ENCODE results near the gene SMPX.
A peak's percentile ranks its signal among the peaks of the same experiment; 100 is the strongest.

The SMPX gene

GRCh38 chrX:21674430-21675186 is 83.3 kb downstream of the SMPX start:
- TF ChIP-seq CTCF (IDR thresholded peaks at IDR 0.05): no peak
- DNase-seq: no peak
- peaks cover 4% of the 10 kb centered on the region for H3K4me1 Mint-ChIP-seq
- no peaks in the 10 kb centered on the region for H3K9me3 Mint-ChIP-seq
- H3K36me3 Mint-ChIP-seq (ENCODE audit: low read depth): no peaks in the 10 kb centered on the region
- no peak overlapping the region for H3K4me3 Mint-ChIP-seq
- no peak overlapping the region for H3K27ac Mint-ChIP-seq
- H3K27me3 Mint-ChIP-seq (ENCODE audit: low read depth, poor library complexity): no peaks in the 10 kb centered on the region

DNA sequence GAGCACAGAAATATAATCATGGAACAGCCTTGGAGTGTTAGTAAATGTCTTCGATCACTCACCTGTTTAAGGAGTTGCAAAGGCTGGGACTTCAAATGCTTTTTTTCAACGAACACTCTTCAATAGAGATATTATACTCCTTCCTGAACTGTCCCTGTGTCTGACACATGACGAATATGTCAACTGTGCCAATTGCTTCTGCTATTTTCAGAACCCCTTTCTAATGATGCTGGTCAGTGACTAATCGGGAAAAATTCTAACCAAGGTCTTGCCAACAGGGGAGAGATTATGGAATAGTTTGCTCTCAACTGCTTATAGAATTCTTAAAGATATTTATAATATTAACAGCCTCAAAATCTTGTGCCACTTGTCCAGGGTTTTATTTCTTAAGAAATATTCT is 91.2 kb downstream of the SMPX start:
- H3K4me3 Mint-ChIP-seq: no peak overlapping the region
- no peak overlapping the region for H3K27ac Mint-ChIP-seq
- H3K9me3 Mint-ChIP-seq: no peaks in the 10 kb centered on the region
- no peaks in the 10 kb centered on the region for H3K4me1 Mint-ChIP-seq
- no peaks in the 10 kb centered on the region for H3K27me3 Mint-ChIP-seq (ENCODE audit: low read depth, poor library complexity)
- TF ChIP-seq CTCF (IDR thresholded peaks at IDR 0.05): no peak
- no peaks in the 10 kb centered on the region for H3K36me3 Mint-ChIP-seq (ENCODE audit: low read depth)
- no peak for DNase-seq

DNA sequence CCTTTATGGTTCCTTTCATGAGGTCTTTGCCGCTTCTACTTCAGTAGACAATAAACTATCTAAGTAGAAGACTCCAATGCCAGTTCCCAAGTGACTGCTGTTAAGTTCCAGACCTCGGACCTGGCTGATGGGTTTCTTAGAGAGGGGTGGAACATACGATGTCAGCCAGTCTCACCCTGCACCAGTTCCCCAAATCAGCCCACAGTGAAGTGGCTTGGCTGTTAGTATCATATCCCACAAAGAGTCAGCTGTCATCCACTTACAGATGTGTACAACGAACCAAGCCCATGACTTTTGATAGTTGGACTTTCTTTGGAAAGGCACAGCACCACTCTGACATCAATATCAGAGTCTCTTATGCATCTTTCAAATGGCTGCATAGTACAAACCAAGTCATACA is 91.7 kb downstream of the SMPX start:
- Mint-ChIP-seq H3K27me3 (ENCODE audit: low read depth, poor library complexity) (no peaks in the 10 kb centered on the region), H3K4me3 (no peak overlapping the region), H3K9me3 (no peaks in the 10 kb centered on the region), H3K36me3 (ENCODE audit: low read depth) (no peaks in the 10 kb centered on the region), H3K27ac (no peak overlapping the region), H3K4me1 (no peaks in the 10 kb centered on the region)
- no peak for DNase-seq
- TF ChIP-seq CTCF (IDR thresholded peaks at IDR 0.05): no peak

DNA sequence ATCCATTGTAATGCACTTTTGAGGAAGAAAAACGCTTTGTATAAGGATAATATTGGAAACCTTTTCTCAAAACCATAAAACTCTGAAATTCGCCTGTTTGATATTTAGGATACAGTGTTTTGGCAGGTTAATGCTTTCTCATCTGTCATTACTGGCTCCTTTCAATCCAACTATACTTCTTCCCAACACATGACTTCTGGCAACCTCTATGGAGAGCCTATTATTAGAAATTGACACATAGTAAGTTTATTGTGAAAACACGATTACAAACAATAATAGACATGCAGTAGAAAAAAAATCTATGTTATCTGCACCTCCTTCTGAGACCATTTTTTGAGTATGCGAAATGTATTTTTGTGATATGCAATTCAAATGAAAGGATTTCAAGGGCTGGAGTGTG is 95.2 kb downstream of the SMPX start:
- no peak for DNase-seq
- H3K9me3 Mint-ChIP-seq: peaks cover 7% of the 10 kb centered on the region
- H3K36me3 Mint-ChIP-seq (ENCODE audit: low read depth): peaks cover 7% of the 10 kb centered on the region
- H3K27ac Mint-ChIP-seq: no peak overlapping the region
- H3K27me3 Mint-ChIP-seq (ENCODE audit: low read depth, poor library complexity): no peaks in the 10 kb centered on the region
- no peak overlapping the region for H3K4me3 Mint-ChIP-seq
- TF ChIP-seq CTCF (IDR thresholded peaks at IDR 0.05): no peak
- H3K4me1 Mint-ChIP-seq: no peaks in the 10 kb centered on the region

DNA sequence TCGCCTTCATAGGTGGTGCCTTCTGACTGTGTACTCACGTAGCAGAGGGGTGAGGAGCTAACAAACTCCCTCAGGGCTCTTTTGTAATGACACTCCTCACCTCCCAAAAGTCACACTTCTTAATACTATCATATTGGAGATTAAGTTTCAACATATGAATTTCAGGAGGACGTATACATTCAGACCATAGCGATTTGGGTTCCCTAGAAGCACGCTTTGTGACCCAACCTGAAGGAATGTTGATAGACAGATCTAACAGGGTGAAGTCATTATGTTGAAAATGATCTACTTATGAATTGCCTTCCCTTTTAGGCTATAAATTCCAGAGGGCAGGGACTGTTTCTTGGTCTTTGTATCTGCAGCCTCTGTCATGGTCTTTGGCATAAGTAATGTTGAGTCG is 96.6 kb downstream of the SMPX start:
- no peaks in the 10 kb centered on the region for H3K27me3 Mint-ChIP-seq (ENCODE audit: low read depth, poor library complexity)
- no peak for DNase-seq
- no peak overlapping the region for H3K4me3 Mint-ChIP-seq
- H3K27ac Mint-ChIP-seq: peak overlapping the region; percentile 24
- H3K9me3 Mint-ChIP-seq: peaks cover 7% of the 10 kb centered on the region
- peaks cover 11% of the 10 kb centered on the region for H3K36me3 Mint-ChIP-seq (ENCODE audit: low read depth)
- no peaks in the 10 kb centered on the region for H3K4me1 Mint-ChIP-seq
- no peak for TF ChIP-seq CTCF (IDR thresholded peaks at IDR 0.05)

- Mint-ChIP-seq H3K36me3 (ENCODE audit: low read depth) (peaks cover 17% of the 10 kb centered on the region), H3K27me3 (ENCODE audit: low read depth, poor library complexity) (no peaks in the 10 kb centered on the region), H3K27ac (no peak overlapping the region), H3K9me3 (peaks cover 12% of the 10 kb centered on the region), H3K4me3 (no peak overlapping the region), H3K4me1 (no peaks in the 10 kb centered on the region)
- no peak for DNase-seq
- TF ChIP-seq CTCF (IDR thresholded peaks at IDR 0.05): no peak
These were observed 97.8 kb downstream of the SMPX start for GRCh38 chrX:21660156-21660555.
